ENCODE measurements around the gene COL23A1.

GRCh38 chr5:178343306-178343705 is 246.9 kb downstream of the COL23A1 start:
- TF ChIP-seq CTCF (IDR thresholded peaks at IDR 0.05) = no peak
- no peak for TF ChIP-seq NR3C1 (CRISPR knock-in tag; conservative IDR thresholded peaks at IDR 0.05; ENCODE audit: low read depth)
- TF ChIP-seq MXD4 (CRISPR knock-in tag; IDR thresholded peaks at IDR 0.05; ENCODE audit: borderline replicate concordance) = no peak
- no peak for TF ChIP-seq ZNF423 (CRISPR knock-in tag; IDR thresholded peaks at IDR 0.05)
- TF ChIP-seq KAT7 (CRISPR knock-in tag; IDR thresholded peaks at IDR 0.05; ENCODE audit: borderline replicate concordance) = no peak
- TF ChIP-seq ATF2 (CRISPR knock-in tag; IDR thresholded peaks at IDR 0.05; ENCODE audit: borderline replicate concordance, low read depth) = no peak
- no peak for TF ChIP-seq SOX15 (CRISPR knock-in tag; IDR thresholded peaks at IDR 0.05)
- TF ChIP-seq ESRRA (CRISPR knock-in tag; IDR thresholded peaks at IDR 0.05; ENCODE audit: borderline replicate concordance) = no peak
